GM18526 (cell line): ENCODE results near the gene PPP6R3.

ENCODE experiments used
- POLR2A ChIP-seq: IDR thresholded peaks from 3 replicates; pipeline ENCODE4 v1.6.1; 2011; ENCODE audit not compliant: insufficient read length; ENCODE audit errors: extremely low read depth

PPP6R3 gene

DNA sequence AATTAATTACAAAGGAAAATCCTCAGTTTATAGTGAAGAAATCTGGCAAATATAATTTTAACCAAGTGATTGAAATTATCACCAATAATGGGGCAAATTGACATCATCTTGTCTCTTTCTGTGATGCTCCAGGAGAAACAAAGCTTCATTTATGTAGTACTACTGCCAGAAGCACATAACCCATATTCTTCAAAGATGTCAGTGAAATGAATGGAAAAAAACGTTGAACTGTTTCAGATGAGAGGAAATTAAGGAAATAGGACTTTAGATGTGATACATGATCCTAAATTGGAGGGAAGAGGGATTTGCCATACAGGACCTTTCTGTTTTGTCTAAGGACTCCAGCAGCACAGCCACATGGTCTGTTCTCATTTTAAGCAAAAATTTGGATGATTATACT lies 57.6 kb downstream of the PPP6R3 start:
- TF ChIP-seq POLR2A: no peak

DNA sequence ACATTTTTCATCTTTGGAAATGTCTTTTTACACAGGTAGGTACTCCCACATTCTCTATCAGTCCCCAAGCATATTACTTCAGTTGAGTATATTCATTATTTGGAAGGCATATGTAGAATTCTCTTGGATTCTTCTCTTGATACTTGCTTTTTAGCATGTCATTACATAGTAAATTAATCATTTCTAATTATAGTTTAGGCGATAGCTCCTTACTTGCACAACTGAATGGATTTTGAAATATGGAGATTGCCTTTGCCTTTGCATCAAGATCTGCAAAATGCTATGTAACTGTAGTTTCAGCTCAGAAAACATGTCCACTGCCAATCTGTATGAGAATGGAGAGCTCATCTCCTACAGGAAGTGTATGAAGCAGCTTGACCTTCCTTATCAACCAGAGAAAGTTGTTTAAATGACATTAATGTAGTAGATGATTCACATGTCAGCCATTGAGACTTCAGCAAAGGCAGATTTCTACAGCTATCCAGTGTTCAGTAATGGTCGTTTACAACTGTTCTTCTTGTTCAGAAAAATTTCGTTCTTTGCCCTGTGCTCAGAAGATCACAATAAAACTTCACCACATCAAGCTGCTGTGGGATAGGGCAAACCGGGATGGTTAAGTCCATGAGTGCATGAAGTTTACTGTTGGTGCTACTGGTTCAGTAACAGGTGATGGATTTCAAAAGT lies 61.6 kb downstream of the PPP6R3 start:
- no peak for TF ChIP-seq POLR2A

DNA sequence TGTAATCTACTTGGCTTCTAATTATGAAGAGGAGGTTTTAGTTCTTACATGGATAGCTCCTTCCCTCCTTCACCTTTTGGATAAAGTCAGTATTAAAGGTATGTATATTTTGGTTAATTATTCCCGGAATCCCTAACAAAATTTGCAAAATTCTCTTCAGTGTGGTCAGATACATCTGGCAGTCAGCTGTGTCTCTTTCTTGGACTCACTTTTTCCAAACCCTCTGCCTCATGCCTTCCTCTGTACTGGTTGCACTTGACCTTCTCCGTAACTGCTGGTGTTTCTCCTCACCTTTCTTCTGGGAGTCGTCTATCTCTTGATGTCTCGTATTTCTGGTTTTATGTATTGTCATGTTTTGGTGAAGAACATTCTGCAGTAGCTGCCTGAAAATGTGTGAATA lies 62.5 kb downstream of the PPP6R3 start:
- TF ChIP-seq POLR2A: no peak

DNA sequence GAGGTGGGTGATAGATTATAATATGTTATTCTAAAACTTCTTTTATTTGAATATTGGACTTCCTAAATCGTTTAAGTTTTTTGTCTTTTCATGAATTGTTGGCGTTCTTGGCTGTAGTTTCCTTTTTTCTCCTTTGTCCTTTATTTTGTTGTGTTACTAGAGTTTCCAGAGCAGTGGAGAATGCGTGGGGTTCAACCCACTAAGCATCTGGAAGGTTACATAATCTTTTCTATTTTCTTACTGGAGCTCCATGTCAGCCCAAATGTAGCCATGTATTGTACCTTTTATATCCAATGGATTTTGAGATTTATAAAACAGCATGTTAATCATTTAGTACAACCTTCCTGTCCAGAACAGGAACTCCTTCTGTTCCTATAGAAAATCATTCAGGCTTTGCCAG lies 63.2 kb downstream of the PPP6R3 start:
- TF ChIP-seq POLR2A: no peak

DNA sequence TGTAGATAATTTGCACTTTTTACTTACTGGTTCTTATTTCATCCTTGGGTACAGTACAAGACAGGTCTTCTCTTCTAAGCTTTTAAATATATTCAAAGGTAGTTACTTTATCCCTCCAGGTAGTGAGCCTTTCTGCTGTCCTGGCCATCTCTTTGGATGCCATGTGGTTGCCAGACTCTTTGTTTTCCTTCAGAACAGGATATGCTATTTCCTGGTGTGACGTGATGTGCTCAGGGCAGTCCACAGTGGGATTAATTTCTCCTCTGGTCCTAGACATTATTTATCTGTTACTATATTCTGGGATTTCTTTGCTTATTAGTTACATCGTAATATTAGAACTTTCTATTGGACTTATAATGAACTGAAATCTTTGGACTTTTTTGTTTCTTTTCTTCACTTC lies 63.7 kb downstream of the PPP6R3 start:
- TF ChIP-seq POLR2A: no peak

DNA sequence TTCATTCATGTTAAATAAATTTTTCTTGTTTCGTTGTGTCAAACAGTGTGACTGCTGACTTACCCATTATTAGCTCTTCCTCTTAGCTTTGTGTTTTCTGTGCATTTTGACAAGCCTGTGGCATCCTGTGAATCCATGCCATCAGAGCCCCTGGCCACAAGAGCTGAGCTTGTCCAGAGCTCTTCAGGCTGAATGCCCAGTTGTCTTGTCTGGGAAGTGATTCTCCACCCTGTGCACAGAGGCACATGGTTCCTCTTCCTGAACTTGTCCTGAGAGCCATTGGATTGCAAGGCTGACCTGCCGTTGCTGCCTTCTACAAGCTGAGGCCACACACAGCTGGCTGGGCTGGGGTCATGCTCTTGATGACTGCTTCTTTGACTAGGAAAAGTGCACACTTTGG lies 64.1 kb downstream of the PPP6R3 start:
- no peak for TF ChIP-seq POLR2A

DNA sequence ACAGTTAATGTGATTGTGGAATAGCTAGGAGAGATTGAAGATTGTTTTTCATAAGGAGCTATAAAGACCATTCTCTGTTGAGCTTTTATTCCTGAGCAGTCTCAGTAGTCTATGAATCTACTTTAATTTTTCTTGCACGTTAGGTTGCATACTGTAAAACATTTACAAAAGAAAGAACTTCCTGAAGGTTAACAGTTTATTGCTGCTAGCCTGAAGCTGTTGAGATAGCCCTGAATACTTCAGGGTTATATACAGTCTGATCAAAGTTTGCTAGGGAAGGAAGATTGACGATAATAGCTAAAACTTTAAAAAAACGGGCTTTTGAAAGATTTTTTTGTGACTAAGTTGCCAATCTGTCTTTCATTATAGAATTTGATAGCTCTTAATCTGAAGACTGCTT lies 64.8 kb downstream of the PPP6R3 start:
- no peak for TF ChIP-seq POLR2A

DNA sequence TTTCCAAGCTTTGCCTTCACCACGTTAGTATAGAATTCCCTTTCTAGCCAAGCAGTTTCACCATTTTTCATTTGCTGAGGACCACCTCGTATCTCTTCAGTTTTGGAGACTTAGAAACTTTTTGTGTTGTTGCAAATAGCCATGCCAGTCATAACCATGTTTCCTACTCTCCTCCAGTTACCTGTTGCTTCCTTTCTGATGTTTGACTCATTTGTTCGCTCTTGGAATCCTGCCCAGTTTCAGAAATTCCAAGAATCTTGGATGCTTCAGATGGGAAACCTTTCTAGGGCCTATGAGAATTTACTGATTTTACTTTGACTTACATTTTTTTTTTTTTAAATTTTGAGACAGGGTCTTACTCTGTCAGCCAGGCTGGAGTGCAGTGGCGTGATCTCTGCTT lies 65.4 kb downstream of the PPP6R3 start:
- TF ChIP-seq POLR2A: no peak

DNA sequence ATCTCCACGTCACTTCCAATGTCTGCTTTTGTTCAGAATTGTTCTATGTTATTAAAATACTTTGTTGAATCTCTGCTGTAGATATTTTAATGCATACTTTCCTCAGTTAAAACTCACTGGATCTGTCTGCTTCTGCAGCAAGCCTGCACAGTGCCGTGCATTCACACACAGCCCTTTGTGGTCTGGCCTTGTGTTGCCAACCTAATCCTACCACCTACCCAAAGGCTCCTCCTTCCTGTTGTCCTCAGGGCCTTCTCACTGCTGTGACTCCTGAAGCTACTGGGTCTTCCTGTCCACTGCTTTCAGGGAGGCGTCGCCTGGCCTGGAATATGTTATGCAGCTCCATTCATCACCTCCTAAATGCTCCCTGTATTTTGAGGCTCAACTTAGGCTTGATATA lies 67.0 kb downstream of the PPP6R3 start:
- TF ChIP-seq POLR2A: no peak

DNA sequence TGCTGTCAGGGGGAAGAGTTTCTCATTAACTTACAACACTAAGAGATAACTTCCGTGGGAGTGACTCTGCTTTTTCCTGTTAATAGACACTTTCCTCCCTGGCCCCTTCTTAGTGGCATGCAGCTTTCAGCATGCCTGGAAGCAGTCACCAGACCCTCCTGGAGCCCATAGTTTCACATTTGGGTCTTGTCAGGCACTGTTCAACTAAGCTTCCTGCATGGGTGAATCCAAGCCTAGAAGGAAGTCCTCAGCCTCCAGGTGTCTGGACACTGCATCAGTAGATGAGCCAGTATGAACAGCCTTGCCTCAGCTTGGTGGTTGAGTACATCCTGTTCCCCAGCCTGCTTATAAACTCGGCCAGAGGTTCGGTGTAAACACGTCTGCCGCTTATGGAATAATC lies 68.1 kb downstream of the PPP6R3 start:
- no peak for TF ChIP-seq POLR2A

DNA sequence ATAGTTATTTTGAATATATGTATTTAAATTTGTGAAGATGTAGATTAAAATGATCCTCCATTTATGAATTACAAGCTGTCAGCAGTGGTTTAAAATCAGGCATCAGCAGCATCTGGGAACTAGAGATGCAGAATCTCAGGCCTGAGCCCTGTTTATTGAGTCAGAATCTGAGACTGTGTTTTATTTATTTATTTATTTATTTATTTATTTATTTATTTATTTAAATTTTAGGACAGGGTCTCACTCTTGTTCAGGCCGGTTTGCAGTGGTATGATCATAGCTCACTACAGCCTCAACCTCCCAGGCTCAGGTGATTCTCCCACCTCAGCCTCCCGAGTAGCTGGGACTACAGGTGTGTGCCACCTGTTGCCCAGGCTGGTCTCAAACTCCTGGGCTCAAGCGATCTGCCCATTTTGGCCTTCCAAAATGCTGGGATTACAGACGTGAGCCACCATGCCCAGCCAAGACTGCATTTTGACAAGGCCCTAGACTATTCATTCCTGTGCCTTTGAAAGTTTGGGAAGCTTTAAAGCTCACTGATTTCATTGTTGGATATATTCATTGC lies 70.7 kb downstream of the PPP6R3 start:
- TF ChIP-seq POLR2A: no peak

DNA sequence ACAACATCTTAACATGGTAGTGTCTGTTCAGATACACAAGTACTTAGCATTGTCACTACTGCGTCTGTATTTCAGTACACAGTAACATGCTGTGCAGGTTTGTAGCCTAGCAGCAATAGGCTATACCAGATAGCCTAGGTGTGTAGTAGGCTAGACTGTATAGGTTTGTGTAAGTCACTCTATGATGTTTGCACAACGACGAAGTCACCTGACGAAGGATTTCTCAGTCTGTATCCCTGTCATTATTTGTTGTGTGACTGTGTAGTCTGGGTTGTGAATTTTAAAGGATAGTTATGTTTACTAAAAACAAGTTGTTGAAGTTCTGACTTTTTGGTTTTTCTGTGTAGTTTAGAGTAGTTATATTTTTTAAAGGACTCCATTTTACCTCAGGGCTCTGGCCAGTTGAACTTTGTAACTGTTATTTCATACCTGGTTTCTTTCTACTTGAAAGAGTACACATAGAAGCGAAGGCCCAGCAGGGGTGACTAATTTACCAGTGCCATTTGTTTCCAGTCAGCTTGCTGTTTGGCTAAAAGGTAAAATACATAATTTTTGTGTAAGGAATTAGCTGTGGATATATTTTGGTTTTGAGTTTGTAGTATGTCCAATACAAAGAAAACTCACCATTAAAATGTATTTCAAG lies 72.3 kb downstream of the PPP6R3 start:
- TF ChIP-seq POLR2A: no peak

DNA sequence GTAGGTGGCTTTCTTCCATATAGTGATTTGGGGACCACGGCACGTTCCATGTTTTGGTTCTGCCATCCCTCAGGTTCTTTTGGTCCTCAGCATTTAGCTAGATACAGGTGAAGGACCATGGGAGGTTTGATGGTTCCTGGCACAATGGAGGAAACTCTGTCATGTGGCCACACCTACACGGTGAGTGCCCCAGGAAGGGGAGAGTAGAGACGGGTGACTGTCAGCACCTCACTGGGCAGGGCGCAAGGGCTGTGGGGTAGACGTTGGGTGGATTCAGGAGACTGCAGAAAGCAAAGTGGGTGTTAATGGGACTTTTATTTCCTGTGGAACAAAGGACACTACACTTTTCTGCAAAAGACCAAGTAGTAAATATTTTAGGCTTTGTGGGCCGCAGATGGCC lies 73.4 kb downstream of the PPP6R3 start:
- no peak for TF ChIP-seq POLR2A

DNA sequence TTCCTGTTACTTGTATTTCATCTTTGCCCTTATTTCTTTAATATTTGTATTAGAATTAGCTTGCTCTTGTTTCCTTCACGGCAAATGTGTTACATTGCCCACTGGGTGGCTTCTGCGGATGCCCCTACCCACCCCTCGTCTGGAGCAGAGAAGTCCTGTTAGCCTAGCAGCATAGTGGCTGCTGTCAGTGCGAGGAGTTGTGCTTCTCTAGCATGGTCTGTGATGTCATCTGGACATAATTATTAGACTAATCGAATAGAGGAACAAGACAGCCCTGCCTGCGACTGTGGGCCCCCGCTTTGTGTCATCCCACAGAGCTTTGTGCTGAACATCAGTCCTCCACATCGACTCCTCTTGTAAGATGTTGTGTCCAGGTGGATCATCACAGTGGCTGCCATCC lies 74.5 kb downstream of the PPP6R3 start:
- TF ChIP-seq POLR2A: no peak

DNA sequence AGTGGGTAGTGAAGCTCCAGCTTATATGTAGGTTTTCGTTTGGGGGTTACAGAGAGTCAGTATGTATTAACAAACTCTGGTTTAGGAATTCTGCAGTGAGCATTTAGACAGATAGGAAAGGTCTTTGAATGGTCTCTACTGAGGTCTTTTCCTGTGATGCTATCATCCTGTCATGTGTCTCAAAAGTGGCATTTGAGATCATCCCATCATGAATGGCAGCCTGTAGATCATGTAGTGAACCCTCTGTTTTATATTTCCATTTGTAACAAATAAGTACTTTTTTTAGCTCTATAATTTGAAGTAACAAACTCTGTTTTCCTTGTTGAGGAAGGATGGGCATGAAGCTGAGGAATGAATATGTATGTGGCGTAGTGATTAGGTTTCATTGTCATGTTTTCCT lies 76.2 kb downstream of the PPP6R3 start:
- TF ChIP-seq POLR2A: no peak

DNA sequence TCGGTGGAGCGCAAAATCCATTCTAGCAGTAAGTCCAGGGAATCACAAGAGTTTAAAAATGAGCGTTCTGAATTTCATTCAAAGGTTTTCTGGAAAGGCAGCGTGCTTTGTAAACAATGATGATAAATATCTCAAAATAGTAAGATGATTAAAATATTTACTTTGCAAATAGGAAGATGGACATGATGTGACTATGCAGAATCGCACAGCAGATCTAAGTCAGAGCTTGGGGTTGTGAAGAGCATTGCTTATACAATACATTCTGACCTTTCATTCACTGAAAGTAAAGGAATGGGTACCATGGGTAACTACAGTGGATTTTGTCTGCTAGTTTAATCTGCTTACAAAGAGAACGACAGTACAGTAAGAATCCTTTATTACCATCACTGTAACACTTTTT lies 77.5 kb downstream of the PPP6R3 start:
- TF ChIP-seq POLR2A: no peak

DNA sequence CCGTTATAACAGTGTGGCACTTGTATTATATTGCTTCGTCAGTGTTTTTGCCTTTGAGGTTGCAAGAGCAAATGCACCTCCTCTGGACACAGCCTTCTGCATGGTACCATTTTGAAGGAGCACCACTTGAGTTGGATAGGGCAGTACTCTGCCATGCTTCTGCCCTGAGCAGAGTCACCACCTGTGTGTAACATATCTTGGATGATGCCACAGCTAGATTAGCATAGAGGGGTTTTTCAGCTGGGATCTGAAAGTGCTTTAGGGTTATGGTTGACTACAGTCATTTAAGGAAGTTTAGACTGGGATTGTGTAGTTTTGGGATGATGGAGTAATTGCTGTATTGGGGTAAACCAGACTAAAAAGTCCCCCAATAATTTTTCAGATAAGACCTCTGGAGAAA lies 78.8 kb downstream of the PPP6R3 start:
- no peak for TF ChIP-seq POLR2A
